ENCODE data around the gene CRNKL1.

CRNKL1 gene

DNA sequence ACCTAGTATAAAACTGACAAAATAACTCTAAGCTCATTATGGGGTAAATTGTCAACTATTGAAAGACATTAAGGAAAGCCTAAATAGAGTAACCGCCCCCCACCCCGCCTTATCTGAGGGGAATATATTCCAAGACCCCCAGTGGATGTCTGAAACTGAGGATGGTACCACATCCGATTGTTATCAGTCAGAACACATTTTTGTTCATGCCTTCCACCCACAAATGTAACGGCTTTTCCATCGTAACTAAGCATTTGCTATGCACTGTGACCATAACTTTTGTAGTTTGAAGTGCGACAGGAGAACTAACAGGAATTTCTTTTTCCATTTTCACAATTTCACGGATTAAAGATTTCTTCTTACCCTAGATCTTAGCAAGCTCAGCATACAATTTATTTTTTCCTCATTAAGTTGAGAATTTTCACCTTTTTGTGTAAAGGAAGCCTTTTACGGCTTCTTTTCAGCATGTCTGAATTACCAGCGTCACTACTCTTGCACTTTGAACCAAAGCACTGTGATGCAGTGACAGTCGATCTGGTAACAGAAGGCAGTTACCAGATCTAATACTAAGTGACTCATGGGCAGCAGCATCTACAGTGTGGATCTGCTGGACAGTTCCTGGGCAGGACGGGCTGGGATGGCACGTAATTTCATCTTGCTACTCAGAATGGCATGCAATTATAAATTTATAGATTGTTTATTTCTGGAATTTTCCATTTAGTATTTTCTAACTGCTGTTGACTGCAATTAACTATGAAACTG is 11.9 kb upstream of the CRNKL1 start:
- no peak for DNase-seq
- no peak for ATAC-seq

DNA sequence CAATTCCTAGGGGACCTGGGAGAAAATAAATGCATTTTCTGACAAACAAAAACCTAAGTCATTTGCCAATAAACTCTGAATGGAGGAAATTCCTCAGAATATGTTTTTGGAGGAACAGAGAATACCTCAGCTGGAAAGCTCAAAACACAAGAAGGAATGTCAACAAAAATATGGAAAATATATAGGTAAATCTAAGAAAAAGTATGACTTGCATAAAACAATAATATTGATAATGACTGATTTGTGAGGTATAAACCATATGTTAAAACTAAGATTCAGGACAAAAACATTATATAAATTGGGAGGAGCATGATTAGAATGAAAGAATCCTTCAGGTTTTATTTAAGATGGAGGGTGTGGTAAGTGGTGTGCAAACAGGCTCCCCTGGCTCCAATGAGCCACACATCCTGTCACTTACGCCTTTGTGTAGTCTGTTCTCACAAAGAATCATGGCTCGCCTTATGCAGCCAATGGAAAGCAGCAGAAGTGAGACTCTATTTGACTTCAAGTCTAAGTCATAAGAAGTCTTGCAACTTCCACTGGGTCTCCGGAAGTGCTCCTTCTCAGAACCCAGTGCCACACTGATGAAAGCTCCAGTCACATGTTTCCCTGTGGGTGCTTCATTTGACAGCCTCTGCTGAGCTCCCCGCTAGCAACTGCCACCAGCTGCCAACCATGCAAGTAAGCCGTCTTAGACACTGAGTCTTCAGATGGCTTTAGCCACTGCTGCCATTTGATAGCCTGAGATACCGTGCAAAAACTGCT is 8.2 kb upstream of the CRNKL1 start:
- DNase-seq, result no peak
- no peak for ATAC-seq

DNA sequence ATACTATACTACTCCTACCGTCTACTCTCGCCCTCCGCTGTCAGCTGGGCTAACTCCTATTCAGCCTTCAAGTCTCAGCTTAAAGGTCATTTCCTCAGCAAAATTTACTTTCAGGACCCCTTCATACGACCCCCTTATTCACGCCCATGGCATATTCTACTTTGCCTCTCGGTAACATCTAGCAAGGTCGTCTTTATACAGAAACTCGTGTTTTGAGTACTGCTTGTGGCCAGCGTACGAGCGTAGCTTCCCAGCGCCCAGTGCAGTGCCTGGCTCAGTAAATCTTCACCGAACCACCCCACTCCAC is 546 bp downstream of the CRNKL1 start:
- no peak for DNase-seq
- ATAC-seq, result peak; percentile 11

DNA sequence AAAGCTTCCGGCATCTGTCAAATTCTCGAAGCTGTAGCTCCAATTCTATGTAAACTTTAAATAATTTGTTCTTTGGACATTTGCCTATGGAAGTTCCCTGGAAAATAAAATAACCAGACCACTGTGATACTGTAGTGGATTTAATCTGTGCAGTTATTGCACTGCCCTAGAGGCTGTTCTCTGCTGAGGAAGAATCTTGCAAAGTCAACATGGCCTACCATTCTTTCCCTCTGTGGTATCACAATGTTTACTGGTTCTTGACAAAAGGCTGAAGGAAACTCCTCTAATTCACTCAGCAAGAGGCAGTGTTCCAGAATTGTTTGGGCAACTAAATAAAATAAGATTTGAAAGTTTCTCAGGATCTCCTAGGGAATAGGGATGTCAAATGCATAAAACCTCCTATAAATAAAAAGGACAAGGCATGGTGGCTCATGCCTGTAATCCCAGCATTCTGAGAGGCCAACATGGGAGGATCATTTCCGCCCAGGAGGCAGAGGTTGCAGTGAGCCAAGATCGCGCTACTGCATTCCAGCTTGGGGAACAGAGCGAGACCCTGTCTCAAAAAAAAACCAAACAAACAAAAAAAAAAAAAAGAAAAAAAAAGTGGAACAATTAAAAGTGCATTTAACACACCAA is 12.4 kb downstream of the CRNKL1 start:
- ATAC-seq (no peak), DNase-seq (no peak)

DNA sequence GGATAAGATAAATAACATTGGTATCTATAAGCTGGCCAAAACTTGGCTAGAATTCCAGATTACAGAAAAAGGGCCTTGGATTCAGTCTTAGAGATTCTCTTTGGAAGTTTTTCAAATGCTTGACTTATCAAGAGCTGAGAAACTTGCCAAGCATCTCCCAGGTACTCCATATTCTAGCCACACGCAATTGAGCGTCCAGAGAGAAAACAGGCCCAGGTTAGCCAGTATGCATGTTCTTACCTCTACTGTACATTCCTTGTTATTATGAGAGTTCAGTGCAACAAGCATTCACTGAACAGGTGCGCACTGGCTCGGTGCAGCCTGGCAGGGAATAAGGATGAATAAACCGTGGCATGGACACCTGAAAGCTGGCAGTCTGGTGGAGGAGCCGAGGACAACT is 13.7 kb downstream of the CRNKL1 start:
- DNase-seq (no peak), ATAC-seq (no peak)

DNA sequence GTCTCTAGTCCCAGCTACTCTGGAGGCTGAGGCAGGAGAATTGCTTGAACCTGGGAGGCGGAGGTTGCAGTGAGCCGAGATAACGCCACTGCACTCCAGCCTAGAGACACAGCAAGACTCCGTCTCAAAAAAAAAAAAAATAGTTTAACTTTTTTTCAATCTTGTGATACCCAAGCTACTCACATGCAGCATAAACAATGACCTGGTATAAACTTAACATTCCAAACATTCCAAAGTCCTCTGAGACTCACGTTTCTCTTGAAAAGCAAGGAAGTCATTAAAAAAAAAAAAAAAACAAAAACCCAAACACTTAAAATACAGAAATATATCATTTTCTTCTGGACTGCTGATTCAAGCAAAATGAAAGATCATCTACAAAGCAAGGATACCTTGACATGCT is 14.3 kb downstream of the CRNKL1 start:
- DNase-seq (no peak), ATAC-seq (no peak)

DNA sequence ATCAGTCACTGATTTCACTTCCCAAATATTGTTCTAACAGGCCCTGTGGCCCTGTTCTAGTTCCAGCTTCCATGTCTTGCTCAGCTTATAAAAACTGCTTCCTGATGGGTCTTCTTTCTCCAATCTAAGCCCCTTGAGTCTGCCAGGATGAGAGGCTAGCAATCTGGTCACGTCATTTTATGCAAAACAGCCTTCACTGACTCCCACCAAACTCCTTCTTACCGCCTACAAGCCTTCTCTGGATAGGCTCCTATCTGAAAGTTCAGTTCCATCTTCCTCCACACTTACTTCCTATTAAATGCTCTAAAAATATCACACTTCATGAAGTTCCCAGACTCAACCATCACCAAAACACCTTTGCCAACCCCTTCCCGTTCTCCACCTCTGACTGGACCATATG is 15.5 kb downstream of the CRNKL1 start:
- DNase-seq, result no peak
- ATAC-seq, result no peak

DNA sequence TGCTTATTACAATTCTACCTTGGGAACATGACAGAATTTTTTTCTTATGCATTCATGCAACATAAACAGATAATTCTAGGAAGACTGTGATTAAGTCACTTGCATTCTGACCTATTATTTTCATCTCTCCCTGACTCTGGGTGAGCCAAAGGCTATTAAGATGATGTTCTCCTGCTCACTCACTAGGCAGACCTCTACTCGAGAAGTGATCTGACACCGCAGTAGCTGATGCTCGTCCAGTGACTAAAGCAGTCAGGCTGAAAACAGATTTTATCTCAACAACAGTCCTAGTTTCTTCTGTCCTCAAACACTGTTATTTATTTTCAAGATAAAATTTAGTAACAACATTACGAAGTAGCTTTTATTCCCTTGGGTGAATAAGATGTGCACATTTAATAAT is 17.8 kb downstream of the CRNKL1 start:
- DNase-seq (no peak), ATAC-seq (no peak)

DNA sequence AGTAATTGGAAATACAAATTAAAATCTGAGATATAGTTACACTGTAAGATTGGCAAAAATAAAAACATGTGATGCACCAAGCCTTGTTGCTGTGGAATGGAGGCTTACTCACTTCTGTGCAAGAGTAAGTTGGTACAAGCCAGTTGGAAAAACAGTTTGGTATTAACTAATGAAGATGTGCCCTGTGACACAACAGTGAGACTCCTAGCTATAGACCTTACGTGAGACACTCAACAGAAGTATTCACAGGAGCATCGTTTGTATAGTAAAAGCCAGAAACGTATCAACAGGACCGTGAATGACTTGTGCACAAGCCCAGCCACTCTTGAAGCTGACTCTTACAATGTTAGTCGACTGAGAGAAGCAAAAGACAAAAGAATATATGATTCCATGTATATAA is 20.5 kb downstream of the CRNKL1 start:
- ATAC-seq, result no peak
- DNase-seq, result no peak

DNA sequence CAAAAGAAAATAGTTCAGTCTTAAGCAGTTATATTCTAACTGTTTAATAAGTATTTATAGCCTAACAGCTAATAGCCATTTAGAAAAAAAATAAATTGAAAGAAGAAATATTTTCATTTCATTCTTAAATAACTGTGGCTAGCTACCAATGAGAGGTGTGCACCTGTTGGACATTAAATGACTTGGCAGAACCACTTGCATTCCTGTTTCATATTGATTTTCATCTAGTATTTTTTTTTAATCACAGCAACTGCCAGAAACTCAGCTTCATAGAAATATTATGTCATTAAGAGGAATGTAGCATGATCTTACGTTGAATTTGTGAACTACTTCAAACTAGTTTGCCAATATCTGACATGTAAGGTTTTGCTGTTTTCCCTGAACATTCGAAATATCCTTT is 25.0 kb downstream of the CRNKL1 start:
- DNase-seq (no peak), ATAC-seq (no peak)

DNA sequence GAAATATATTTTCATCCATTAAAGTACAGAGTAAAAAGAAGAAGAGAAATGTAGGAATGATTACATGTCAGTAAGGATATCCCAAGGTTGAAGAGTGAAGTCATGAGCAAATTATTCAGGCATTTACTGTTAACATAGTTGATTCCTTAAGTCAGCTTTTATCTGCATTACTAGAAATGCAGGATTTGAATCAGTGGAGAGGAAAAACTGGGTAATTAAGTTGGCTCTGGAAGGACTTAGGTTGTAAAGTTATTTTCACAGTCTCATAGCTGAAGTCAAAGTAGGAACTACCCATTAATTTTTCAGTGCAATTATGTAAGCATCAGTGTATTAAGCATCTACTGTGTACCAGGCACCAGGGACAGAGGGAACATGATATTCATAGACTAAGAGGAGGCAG is 27.3 kb downstream of the CRNKL1 start:
- DNase-seq (no peak), ATAC-seq (no peak)

DNA sequence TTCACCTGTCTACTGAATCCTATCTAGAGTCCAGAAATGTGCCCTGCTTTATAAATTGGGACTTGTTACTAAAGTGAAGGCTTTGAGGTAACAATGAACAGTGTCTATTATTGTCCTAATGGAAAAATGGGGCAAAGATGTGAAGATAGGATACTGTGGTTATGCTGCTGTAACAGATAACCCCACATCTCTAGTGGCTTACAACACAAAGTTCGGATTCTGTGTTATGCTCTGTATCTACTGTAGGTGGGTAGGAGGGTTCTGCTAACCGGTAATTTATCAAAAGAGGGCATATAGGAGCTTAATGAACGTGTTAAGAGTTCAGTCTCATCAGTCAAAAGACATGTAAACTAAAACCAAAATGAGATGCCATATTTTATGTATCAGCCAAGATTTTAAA is 28.9 kb downstream of the CRNKL1 start:
- DNase-seq (no peak), ATAC-seq (no peak)

DNA sequence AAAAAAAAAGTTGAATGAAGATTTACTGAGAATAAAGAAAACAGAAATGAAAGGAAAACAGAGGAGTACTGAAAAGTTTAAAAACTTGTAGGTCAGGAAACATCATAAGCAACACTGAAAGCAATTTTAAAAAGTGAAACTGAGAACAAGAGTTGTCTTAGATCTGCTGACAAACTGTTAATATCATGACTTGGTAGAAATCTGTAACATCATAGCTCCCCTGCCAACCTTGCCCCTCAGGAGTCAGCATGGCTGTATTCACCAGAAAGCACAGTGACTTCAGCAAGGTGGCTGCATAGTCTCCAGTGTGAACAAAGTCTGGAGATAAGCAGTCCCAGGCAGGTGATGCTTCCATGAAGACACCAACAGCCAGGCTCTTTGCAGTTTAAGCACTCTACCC is 29.8 kb downstream of the CRNKL1 start:
- ATAC-seq (peak; percentile 26), DNase-seq (no peak)

DNA sequence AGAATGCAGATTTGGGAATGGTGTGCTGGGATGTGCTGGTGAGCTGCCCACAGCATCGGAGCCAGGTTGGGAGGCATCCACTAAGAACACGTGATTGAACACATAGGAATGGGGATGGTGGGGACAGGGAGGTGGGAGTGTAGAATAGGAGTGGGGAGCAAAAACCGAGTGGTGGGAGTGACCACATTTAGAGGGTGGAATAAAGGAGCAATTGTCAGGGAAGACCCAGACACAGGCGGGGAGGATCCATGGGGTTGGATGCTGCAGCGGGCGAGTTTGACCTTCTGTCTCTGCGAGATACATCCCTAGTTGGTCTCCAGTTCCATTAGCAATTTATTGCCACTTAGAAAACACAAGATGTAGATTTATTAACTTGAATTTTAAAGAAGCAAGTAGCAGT is 30.4 kb downstream of the CRNKL1 start:
- DNase-seq, result no peak
- no peak for ATAC-seq

DNA sequence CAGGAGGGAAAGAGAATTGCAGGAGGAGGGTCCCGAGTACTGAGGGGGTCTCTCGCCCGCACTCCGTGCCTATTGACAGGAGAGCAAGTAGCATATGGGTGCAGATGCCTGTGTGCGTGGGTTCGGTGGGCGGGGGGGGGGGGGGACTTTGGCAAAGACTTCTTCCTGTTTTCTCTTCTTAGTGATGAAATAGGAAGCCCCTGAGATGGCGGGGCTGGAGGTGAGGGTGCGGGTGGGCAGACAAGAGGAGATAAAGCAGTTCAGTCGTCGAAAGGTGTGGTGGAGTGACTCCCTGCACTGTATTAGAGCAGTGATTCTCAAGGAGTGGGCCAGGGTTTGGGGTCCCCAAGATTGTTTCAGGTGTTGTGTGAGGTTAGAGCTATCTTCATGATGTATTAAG is 31.4 kb downstream of the CRNKL1 start:
- DNase-seq, result no peak
- no peak for ATAC-seq

DNA sequence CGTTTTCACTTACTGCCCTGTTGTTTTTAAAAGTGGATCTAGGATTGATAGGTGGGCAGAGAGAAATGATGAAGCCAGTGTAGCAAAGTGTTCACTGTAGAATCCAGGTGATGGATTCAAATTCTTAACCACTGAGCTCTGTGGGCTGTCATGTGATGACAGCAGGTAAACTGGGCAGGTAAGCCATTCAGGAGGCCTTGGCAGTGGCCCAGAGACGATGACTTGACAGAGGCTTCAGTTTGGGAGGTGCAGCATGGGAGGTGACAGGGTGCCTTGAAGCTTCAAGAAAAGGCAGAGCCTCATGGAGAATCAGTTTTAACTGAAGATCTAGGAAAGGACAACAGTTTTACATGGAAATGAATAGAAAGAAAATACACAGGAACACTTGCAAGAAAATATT is 33.1 kb downstream of the CRNKL1 start:
- ATAC-seq (no peak), DNase-seq (no peak)

DNA sequence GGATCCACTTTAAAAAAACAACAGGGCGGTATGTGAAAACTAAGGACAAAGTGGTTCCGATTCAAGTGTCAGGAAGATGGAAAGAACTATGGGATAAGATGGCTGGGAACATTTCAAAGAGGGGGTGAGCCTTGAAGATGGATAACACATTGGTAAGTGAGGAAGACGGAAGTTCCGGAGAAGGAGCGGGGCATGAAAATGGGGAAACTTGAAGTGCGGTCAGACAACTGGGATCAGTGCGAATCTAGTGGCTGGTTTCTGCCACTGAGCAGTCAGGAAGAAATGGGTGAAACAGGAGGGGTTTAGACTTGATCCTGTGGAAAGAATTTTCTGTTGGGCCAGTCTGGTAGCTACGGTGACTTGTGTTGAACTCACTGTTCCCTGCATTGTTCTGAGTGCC is 33.9 kb downstream of the CRNKL1 start:
- no peak for DNase-seq
- no peak for ATAC-seq

DNA sequence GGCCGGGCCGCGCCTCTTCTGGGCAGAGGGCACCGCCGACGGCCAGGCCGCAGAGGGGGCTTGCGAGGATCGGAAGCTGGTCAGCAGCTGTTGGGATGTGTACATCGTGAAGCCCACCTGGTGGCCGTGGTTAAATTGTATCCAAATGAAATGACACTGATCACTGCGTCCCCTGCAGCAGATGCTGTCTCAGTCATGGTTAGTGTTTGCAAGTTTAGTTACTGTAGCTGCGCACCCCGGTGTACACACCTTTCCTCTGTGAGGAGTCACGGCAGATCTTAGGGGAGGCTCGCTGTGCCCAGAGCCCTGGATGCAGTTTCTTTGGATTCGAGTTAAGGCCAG is 34.5 kb downstream of the CRNKL1 start:
- DNase-seq (no peak), ATAC-seq (no peak)

DNA sequence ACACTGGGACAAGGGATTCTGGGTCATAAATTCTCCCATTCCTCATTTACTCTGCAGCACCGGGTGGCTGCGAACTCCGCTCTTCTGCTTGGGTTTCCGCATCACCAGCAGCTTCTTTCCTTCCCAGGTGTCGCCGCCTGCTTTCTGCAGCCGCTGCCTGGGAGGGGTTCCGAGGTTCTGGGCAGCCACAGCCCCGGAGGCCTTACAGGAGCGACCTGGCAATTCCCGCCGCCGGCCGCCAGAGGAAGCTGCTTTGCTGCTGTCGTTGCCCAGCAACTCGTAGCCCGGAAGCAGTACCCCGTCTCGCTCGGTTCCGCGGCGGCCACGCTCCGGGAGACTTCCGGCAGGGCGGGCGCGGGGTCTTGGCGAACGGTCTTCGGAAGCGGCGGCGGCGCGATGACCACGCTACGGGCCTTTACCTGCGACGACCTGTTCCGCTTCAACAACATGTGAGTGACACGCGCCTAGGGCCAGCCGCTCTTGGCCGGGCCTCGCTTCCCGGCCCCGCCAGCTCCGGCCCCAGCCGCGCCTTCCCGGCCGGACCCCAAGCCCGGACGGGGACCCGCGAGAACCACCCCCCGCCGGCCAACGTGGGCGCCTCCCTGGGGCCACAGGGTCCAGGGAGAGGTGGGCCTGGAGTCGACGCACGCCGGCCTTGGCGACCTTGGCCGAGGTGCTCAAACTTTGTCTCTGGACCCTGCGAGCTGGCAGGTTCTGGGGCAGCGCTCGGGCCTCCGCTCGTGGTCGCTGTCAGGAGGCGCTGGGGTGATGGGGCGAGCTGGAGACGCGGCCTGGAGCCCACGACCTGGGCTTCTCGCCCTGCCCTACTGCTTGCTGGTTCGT is 35.0 kb downstream of the CRNKL1 start, which contains the start of gene NAA20:
TSS of gene NAA20 (plus strand) at position 362 of the 843 bp plus-strand sequence. CDS start at position 397, 35 bp downstream.
- peak; percentile 98 for ATAC-seq
- DNase-seq, result peak; percentile 93

DNA sequence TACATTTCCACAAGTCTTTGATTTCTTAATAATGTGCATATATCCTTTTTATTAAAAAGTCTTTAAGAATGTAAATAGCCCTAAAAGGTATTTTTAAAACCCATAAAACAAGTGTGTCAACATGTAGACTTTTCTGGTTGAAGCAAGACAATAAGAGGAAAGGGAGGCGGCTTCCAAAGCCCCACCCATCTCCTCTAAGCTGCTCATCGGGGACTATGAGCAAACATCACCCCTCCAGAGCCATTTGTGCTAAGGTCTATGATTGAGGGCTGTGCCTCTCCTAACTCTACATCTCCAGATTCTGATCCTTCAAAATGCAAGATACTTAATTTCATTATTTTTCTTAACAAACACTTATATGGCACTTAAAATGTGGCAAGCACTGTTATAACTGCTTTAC is 37.6 kb downstream of the CRNKL1 start:
- peak; percentile 20 for DNase-seq
- ATAC-seq, result no peak

DNA sequence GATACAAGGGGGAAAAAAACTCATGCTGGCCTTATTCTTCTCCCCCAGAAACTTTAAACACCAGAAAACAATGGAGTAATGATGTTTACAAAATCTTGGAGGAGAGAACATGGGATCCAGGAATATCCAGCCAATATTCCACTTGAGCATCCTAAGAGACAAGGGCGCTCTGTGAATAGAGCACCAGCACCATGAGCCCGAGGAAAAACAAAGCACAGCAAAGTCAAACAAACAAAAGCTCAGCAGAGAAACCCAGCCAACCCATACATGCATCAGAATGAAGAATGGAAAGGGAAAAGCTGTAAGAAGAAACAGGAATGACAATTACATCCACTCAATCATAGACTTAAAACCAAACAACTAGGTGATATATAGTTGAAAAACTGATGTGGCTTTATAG is 39.7 kb downstream of the CRNKL1 start:
- DNase-seq (no peak), ATAC-seq (no peak)

DNA sequence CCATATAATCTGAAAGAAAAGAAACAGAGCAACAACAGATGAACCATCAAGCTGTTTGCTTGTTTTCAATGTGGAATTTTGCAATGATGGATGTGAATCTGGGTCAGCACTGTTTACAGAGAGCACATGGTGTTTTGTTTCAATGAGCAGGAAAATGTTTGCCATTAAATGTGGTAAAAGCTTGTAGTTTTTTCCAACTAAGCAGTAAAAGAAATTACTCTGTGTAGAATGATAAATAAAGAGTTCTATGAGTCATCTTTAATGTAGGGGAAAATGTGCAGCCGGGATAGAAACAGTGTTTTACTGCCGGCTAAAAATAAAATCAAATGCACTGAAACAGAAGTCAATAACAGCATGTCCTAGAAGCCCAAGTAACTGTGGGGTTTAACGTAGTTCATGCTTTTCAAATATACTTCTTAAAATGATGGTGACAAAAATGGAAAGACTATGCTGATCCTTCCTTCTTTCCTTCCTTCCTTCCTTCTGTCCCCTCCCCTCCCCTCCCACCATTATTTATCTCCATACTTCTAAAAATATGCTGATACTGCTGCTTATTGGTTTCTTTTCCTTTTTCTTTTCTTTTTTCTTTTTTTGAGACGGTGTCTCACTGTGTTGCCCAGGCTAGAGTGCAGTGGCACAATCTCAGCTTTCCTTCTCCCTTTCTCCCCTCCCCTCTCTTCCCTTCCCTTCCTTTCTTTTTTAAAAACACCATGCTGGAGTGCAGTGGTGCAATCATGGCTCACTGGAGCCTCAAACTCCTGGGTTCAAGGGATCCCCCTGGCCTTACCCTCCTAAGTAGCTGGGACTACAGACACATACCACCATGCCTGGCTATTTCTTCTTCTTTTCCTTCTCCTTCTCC is 41.4 kb downstream of the CRNKL1 start:
- ATAC-seq (no peak), DNase-seq (no peak)
